ENCODE measurements around the gene CTSK. TPM values are rescaled to one million over a fixed set of nuclear protein-coding genes. Genes with fewer than 3 reads are reported as not detected.
"Not testable (repeated sequence)": the region's sequence is repeated elsewhere in the genome, so short reads cannot be mapped to it uniquely, and the experiment has no call there.

Gene CTSK
- polyA plus RNA-seq, 1 of the 3 experiments (the other 2 are of a cell fraction), result 6.3 TPM

DNA sequence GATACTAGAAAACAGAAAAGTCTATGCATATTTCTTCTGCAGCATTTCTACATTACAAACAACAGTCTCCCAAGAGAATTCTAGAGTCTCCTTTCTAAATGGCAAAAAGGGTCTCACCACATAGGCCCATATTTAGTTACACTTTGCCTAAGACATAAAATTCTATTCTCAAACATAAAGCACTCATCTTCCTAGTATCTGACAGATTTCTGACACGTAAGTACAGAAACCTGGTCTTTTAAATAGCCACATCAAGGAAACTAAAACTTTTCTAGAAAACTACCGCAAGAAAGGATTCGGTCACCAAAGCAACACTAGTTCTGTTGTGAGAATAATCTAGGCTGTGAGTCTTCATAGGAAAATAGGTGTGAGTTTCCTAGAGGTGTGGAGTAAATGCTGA is 33.6 kb upstream of the CTSK start:
- Histone ChIP-seq H3K9me2 (no peaks in the 10 kb centered on the region), H3K36me3 (replicated peaks in 1 of 2; ENCODE audit: control insufficient read depth in 1 of 2, insufficient read depth in 2 of 2, low read length in 1 of 2) (peaks cover 27 to 43% of the 10 kb centered on the region in 2 experiments), H3K27ac (ENCODE audit: low read depth in 2 of 2, low read length in 1 of 2) (no peak overlapping the region), H4K20me1 (ENCODE audit: insufficient read depth) (no peaks in the 10 kb centered on the region), H3K27me3 (ENCODE audit: insufficient read depth) (no peaks in the 10 kb centered on the region), H3F3A (replicated peaks; ENCODE audit: insufficient read depth) (peaks cover 2% of the 10 kb centered on the region), H3K4me1 (ENCODE audit: control insufficient read depth in 1 of 2, insufficient read depth in 2 of 2, low read depth in 1 of 2, low read length in 1 of 2) (no peaks in the 10 kb centered on the region), H3K9ac (no peak overlapping the region), H2AFZ (ENCODE audit: low read depth) (no peak overlapping the region), H3K4me3 (ENCODE audit: low read depth in 2 of 2, low read length in 1 of 2) (no peak overlapping the region), H3K9me3 (no peaks in the 10 kb centered on the region), H3K79me2 (ENCODE audit: insufficient read depth) (no peaks in the 10 kb centered on the region), H3K4me2 (no peak overlapping the region)
- TF ChIP-seq, protein P1, sequence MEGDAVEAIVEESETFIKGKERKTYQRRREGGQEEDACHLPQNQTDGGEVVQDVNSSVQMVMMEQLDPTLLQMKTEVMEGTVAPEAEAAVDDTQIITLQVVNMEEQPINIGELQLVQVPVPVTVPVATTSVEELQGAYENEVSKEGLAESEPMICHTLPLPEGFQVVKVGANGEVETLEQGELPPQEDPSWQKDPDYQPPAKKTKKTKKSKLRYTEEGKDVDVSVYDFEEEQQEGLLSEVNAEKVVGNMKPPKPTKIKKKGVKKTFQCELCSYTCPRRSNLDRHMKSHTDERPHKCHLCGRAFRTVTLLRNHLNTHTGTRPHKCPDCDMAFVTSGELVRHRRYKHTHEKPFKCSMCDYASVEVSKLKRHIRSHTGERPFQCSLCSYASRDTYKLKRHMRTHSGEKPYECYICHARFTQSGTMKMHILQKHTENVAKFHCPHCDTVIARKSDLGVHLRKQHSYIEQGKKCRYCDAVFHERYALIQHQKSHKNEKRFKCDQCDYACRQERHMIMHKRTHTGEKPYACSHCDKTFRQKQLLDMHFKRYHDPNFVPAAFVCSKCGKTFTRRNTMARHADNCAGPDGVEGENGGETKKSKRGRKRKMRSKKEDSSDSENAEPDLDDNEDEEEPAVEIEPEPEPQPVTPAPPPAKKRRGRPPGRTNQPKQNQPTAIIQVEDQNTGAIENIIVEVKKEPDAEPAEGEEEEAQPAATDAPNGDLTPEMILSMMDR (IDR thresholded peaks at IDR 0.05), result no peak
- TF ChIP-seq, protein P2, sequence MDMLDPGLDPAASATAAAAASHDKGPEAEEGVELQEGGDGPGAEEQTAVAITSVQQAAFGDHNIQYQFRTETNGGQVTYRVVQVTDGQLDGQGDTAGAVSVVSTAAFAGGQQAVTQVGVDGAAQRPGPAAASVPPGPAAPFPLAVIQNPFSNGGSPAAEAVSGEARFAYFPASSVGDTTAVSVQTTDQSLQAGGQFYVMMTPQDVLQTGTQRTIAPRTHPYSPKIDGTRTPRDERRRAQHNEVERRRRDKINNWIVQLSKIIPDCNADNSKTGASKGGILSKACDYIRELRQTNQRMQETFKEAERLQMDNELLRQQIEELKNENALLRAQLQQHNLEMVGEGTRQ (IDR thresholded peaks at IDR 0.05; ENCODE audit: borderline replicate concordance, low read depth, low read length), result no peak
- TF ChIP-seq SMC3 (IDR thresholded peaks at IDR 0.05; ENCODE audit: low read depth, low read length) (no peak), EP300 (IDR thresholded peaks at IDR 0.05; ENCODE audit: borderline replicate concordance in 1 of 2, low read depth in 1 of 2, low read length in 1 of 2) (no peak), TCF12 (IDR thresholded peaks at IDR 0.05) (no peak), MEF2A (IDR thresholded peaks at IDR 0.05; ENCODE audit: borderline replicate concordance, low read depth) (no peak), YY1 (IDR thresholded peaks at IDR 0.05; ENCODE audit: low read depth) (no peak), ELF1 (IDR thresholded peaks at IDR 0.05) (no peak), SIN3A (IDR thresholded peaks at IDR 0.05; ENCODE audit: borderline replicate concordance, low read depth, low read length) (no peak)
- TF ChIP-seq, protein P3, sequence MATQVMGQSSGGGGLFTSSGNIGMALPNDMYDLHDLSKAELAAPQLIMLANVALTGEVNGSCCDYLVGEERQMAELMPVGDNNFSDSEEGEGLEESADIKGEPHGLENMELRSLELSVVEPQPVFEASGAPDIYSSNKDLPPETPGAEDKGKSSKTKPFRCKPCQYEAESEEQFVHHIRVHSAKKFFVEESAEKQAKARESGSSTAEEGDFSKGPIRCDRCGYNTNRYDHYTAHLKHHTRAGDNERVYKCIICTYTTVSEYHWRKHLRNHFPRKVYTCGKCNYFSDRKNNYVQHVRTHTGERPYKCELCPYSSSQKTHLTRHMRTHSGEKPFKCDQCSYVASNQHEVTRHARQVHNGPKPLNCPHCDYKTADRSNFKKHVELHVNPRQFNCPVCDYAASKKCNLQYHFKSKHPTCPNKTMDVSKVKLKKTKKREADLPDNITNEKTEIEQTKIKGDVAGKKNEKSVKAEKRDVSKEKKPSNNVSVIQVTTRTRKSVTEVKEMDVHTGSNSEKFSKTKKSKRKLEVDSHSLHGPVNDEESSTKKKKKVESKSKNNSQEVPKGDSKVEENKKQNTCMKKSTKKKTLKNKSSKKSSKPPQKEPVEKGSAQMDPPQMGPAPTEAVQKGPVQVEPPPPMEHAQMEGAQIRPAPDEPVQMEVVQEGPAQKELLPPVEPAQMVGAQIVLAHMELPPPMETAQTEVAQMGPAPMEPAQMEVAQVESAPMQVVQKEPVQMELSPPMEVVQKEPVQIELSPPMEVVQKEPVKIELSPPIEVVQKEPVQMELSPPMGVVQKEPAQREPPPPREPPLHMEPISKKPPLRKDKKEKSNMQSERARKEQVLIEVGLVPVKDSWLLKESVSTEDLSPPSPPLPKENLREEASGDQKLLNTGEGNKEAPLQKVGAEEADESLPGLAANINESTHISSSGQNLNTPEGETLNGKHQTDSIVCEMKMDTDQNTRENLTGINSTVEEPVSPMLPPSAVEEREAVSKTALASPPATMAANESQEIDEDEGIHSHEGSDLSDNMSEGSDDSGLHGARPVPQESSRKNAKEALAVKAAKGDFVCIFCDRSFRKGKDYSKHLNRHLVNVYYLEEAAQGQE (IDR thresholded peaks at IDR 0.05; ENCODE audit: low read depth, low read length), result no peak
- TF ChIP-seq, protein P4, sequence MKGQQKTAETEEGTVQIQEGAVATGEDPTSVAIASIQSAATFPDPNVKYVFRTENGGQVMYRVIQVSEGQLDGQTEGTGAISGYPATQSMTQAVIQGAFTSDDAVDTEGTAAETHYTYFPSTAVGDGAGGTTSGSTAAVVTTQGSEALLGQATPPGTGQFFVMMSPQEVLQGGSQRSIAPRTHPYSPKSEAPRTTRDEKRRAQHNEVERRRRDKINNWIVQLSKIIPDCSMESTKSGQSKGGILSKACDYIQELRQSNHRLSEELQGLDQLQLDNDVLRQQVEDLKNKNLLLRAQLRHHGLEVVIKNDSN (IDR thresholded peaks at IDR 0.05; ENCODE audit: borderline replicate concordance, low read depth), result no peak
- DNase-seq, result no peak
- WGBS (ENCODE audit: low lambda C conversion rate), result 97% methylated on average over 3 of the region's 3 CpGs
- ChIA-PET POLR2A (no interaction called here), CTCF (interaction anchor here (0.6 to 1.8 kb wide), 3 partner anchors 29 to 281 kb away, joined by 3 to 4 read pairs (median 3); no protein-coding TSS in a partner anchor)

DNA sequence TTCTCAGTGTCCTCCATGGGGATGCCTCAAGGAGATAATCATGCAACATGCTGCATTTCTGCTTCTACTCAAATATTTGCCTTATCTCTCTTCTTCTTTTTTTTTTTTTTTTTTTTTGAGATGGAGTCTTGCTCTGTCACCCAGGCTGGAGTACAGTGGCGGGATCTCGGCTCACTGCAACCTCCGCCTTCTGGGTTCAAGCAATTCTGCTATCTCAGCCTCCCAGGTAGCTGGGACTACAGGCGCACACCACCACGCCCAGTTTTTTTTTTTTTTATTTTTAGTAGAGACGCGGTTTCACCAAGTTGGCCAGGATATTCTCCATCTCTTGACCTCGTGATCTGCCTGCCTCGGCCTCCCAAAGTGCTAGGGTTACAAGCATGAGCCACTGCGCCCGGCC is 32.8 kb upstream of the CTSK start:
- H3K36me3 ChIP-seq (replicated peaks in 1 of 2; ENCODE audit: control insufficient read depth in 1 of 2, insufficient read depth in 2 of 2, low read length in 1 of 2), result peaks cover 24 to 42% of the 10 kb centered on the region in 2 experiments
- DNase-seq; H3K4me3 ChIP-seq (ENCODE audit: low read depth in 2 of 2, low read length in 1 of 2); H3K9me2 ChIP-seq; H3F3A ChIP-seq (replicated peaks; ENCODE audit: insufficient read depth); H3K79me2 ChIP-seq (ENCODE audit: insufficient read depth); H2AFZ ChIP-seq (ENCODE audit: low read depth); H3K27ac ChIP-seq (ENCODE audit: low read depth in 2 of 2, low read length in 1 of 2); H3K9me3 ChIP-seq; H3K4me1 ChIP-seq (ENCODE audit: control insufficient read depth in 1 of 2, insufficient read depth in 2 of 2, low read depth in 1 of 2, low read length in 1 of 2); H3K27me3 ChIP-seq (ENCODE audit: insufficient read depth); H4K20me1 ChIP-seq (ENCODE audit: insufficient read depth); H3K4me2 ChIP-seq; H3K9ac ChIP-seq; POLR2A ChIA-PET: not testable (repeated sequence)
- 99% methylated on average over 11 of the region's 11 CpGs for WGBS (ENCODE audit: low lambda C conversion rate)
- CTCF ChIA-PET, result interaction anchor here (1.8 kb wide), 1 partner anchor 280 kb away, joined by 4 read pairs; no protein-coding TSS in a partner anchor
